Measurements from ENCODE around the gene MBD2.

DNA sequence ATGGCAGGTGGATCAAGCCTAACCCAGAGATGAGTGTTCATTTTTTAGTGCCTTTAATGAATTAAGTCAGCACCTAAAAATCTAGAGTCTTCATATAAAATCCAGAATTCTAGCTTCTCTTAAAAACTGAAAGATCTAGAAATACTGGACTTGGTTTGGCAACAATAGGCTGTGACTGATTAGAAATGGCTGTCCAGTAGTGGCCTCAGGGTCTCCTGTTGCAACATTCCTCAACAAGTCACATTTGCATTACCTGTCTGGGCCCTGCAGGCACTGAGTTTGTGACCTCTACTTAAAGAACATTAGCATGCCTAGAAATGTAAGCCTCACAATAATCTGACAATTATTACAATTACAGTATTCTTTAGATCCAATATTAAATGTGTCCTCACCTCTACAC, 33.1 kb downstream of the MBD2 start:
- TF ChIP-seq, protein P1, sequence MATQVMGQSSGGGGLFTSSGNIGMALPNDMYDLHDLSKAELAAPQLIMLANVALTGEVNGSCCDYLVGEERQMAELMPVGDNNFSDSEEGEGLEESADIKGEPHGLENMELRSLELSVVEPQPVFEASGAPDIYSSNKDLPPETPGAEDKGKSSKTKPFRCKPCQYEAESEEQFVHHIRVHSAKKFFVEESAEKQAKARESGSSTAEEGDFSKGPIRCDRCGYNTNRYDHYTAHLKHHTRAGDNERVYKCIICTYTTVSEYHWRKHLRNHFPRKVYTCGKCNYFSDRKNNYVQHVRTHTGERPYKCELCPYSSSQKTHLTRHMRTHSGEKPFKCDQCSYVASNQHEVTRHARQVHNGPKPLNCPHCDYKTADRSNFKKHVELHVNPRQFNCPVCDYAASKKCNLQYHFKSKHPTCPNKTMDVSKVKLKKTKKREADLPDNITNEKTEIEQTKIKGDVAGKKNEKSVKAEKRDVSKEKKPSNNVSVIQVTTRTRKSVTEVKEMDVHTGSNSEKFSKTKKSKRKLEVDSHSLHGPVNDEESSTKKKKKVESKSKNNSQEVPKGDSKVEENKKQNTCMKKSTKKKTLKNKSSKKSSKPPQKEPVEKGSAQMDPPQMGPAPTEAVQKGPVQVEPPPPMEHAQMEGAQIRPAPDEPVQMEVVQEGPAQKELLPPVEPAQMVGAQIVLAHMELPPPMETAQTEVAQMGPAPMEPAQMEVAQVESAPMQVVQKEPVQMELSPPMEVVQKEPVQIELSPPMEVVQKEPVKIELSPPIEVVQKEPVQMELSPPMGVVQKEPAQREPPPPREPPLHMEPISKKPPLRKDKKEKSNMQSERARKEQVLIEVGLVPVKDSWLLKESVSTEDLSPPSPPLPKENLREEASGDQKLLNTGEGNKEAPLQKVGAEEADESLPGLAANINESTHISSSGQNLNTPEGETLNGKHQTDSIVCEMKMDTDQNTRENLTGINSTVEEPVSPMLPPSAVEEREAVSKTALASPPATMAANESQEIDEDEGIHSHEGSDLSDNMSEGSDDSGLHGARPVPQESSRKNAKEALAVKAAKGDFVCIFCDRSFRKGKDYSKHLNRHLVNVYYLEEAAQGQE (IDR thresholded peaks at IDR 0.05), result no peak
- TF ChIP-seq, protein P2, sequence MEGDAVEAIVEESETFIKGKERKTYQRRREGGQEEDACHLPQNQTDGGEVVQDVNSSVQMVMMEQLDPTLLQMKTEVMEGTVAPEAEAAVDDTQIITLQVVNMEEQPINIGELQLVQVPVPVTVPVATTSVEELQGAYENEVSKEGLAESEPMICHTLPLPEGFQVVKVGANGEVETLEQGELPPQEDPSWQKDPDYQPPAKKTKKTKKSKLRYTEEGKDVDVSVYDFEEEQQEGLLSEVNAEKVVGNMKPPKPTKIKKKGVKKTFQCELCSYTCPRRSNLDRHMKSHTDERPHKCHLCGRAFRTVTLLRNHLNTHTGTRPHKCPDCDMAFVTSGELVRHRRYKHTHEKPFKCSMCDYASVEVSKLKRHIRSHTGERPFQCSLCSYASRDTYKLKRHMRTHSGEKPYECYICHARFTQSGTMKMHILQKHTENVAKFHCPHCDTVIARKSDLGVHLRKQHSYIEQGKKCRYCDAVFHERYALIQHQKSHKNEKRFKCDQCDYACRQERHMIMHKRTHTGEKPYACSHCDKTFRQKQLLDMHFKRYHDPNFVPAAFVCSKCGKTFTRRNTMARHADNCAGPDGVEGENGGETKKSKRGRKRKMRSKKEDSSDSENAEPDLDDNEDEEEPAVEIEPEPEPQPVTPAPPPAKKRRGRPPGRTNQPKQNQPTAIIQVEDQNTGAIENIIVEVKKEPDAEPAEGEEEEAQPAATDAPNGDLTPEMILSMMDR (IDR thresholded peaks at IDR 0.05; ENCODE audit: low read depth, low read length, missing input control), result no peak
- TF ChIP-seq RAD21 (IDR thresholded peaks at IDR 0.05), result no peak
- TF ChIP-seq, protein P3, sequence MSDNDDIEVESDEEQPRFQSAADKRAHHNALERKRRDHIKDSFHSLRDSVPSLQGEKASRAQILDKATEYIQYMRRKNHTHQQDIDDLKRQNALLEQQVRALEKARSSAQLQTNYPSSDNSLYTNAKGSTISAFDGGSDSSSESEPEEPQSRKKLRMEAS (IDR thresholded peaks at IDR 0.05), result no peak
- TF ChIP-seq, protein P4, sequence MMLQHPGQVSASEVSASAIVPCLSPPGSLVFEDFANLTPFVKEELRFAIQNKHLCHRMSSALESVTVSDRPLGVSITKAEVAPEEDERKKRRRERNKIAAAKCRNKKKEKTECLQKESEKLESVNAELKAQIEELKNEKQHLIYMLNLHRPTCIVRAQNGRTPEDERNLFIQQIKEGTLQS (IDR thresholded peaks at IDR 0.05), result no peak
- no peak for TF ChIP-seq JUND (IDR thresholded peaks at IDR 0.05)
- no peak for TF ChIP-seq GABPA (IDR thresholded peaks at IDR 0.05 in 1 of 2, conservative IDR thresholded peaks at IDR 0.05 in 1 of 2)
- TF ChIP-seq, protein P5, sequence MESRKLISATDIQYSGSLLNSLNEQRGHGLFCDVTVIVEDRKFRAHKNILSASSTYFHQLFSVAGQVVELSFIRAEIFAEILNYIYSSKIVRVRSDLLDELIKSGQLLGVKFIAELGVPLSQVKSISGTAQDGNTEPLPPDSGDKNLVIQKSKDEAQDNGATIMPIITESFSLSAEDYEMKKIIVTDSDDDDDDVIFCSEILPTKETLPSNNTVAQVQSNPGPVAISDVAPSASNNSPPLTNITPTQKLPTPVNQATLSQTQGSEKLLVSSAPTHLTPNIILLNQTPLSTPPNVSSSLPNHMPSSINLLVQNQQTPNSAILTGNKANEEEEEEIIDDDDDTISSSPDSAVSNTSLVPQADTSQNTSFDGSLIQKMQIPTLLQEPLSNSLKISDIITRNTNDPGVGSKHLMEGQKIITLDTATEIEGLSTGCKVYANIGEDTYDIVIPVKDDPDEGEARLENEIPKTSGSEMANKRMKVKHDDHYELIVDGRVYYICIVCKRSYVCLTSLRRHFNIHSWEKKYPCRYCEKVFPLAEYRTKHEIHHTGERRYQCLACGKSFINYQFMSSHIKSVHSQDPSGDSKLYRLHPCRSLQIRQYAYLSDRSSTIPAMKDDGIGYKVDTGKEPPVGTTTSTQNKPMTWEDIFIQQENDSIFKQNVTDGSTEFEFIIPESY (IDR thresholded peaks at IDR 0.05), result no peak

Measured in liver (tissue), 3 donors.